T-helper 17 cell (primary cell): ENCODE data around the gene RMND5A. TPM values are rescaled to one million over a fixed set of nuclear protein-coding genes. Genes with fewer than 3 reads are reported as not detected.
A peak's percentile ranks its signal among the peaks of the same experiment; 100 is the strongest.

Source experiments
- ATAC-seq: fragments of 150-1000 bp; cut with Tn5 transposase; 2 replicates; pipeline ENCODE4 v1.10.0; 2021; ENCODE audit warnings: mild to moderate bottlenecking, moderate library complexity
- DNase-seq, 3 donors: peaks; one replicate each; pipeline versions ENCODE4 v3.0.0 to v3.0.0-alpha.2; 2020 to 2021
- H3K9me3 ChIP-seq: one replicate; pipeline ENCODE4 v1.7.0; 2013; ENCODE audit warnings: low read length, mild to moderate bottlenecking; ENCODE audit not compliant: control insufficient read depth, poor library complexity, severe bottlenecking
- H3K27ac Mint-ChIP-seq: one replicate; pipeline ENCODE4 v1.8.0; 2022; ENCODE audit warnings: mild to moderate bottlenecking, moderate library complexity, mixed read lengths
- H3K27me3 Mint-ChIP-seq: one replicate; pipeline ENCODE4 v1.8.0; 2022; ENCODE audit warnings: mixed read lengths
- H3K36me3 Mint-ChIP-seq: one replicate; pipeline ENCODE4 v1.8.0; 2022; ENCODE audit warnings: low read depth, mixed read lengths
- H3K4me1 Mint-ChIP-seq: one replicate; pipeline ENCODE4 v1.8.0; 2022; ENCODE audit warnings: mild to moderate bottlenecking, mixed read lengths
- H3K4me3 Mint-ChIP-seq: one replicate; pipeline ENCODE4 v1.8.0; 2022; ENCODE audit warnings: mild to moderate bottlenecking, moderate library complexity, mixed read lengths
- total RNA-seq, 4 donors: library from RNA in 2 of 4; stranded (reverse) in 2 of 4; gene quantifications; one replicate each; pipeline ENCODE4 v1.2.3 and lab custom pipeline; 2022 to 2026

Gene RMND5A
- total RNA-seq, 2 donors from 2014 or later, result 28.4 to 42.3 TPM

GRCh38 chr2:86758405-86758804 is 38.3 kb downstream of the RMND5A start:
- ATAC-seq (no peak), DNase-seq (no peak)
- Mint-ChIP-seq H3K4me1 (peaks cover 15% of the 10 kb centered on the region), H3K4me3 (no peak overlapping the region), H3K27ac (no peak overlapping the region), H3K36me3 (peaks cover 2% of the 10 kb centered on the region), H3K27me3 (no peaks in the 10 kb centered on the region)
- H3K9me3 ChIP-seq, result no peaks in the 10 kb centered on the region

DNA sequence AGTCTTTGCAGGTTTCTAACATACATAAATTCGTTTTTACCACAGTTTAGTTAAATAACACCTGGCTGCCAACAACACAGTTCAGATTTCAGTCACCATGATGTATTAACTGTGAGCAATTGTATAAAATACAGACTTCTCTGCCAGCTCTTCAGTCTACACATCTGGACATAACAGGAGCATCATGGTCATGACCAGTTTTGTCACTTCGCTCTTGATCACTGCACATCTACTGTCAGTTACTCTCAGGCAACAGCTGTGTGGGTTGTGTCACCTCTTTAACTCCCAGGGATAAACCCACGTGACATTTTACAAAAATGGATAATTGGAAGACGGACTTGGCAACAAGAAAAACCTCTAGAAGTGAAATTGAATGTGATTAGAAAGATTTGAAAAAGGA is 40.3 kb downstream of the RMND5A start:
- Mint-ChIP-seq H3K36me3 (peaks cover 2% of the 10 kb centered on the region), H3K27ac (peak overlapping the region; percentile 14), H3K4me1 (peaks cover 22% of the 10 kb centered on the region), H3K4me3 (no peak overlapping the region), H3K27me3 (no peaks in the 10 kb centered on the region)
- H3K9me3 ChIP-seq, result no peaks in the 10 kb centered on the region
- ATAC-seq (no peak), DNase-seq (no peak)

DNA sequence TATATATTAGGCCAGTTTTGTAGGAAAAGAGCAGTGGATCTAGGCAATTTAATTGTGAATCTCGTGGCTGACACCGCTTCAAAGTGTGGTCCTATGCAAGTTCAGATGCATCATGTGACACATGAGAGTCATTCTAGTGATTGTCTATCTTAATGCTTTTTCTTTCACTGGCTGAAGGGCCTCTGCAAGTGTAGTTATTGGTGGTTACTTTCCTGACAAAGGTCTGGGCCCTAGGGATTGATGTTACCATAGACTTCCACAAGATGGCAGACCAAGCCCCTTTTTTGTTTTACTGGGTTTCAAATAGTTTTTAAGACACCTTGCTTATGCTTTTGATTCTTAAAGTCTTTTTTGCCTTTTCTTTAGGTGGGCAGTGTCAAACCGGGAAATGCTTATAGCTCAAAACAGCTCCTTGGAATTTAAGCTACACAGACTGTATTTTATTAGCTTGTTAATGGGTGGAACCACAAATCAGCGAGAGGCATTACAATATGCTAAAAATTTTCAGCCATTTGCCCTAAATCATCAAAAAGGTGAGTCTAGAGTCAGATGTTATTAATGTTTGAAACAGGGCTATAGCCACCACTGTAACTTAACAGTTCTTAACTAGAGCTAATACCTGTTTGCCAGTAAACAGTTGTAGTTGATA is 44.7 kb downstream of the RMND5A start:
- peak overlapping the region; percentile 34 for H3K27ac Mint-ChIP-seq
- H3K36me3 Mint-ChIP-seq, result peaks cover 2% of the 10 kb centered on the region
- peak in 1 of 3 donors; percentile 18 for DNase-seq
- peak; percentile 68 for ATAC-seq
- no peaks in the 10 kb centered on the region for H3K27me3 Mint-ChIP-seq
- no peak overlapping the region for H3K4me3 Mint-ChIP-seq
- H3K4me1 Mint-ChIP-seq, result peaks cover 17% of the 10 kb centered on the region
- H3K9me3 ChIP-seq, result no peaks in the 10 kb centered on the region

DNA sequence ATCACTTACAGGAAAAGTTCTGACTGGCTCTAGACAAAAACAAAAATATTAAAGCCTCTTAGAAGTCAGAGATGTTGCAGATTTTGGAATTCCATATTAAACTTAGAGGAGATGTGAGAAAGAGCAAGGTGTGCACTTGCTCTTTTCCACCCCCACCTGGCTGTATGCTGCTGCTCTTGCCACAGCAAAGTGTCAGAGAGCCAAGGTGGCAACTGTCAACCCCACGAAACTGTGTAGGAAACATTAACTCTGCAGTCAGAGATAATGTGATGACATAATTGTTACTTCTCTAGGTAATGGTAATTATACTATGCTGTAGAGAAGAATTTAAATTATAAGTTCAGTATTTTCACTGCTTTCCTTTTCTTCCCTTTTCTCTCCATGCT is 45.2 kb downstream of the RMND5A start:
- peaks cover 2% of the 10 kb centered on the region for H3K36me3 Mint-ChIP-seq
- ATAC-seq (no peak), DNase-seq (no peak)
- H3K9me3 ChIP-seq, result no peaks in the 10 kb centered on the region
- H3K4me1 Mint-ChIP-seq, result peaks cover 17% of the 10 kb centered on the region
- H3K27me3 Mint-ChIP-seq, result no peaks in the 10 kb centered on the region
- no peak overlapping the region for H3K4me3 Mint-ChIP-seq
- H3K27ac Mint-ChIP-seq, result peak overlapping the region; percentile 34

GRCh38 chr2:86768189-86768949 is 48.3 kb downstream of the RMND5A start:
- Mint-ChIP-seq H3K27ac (no peak overlapping the region), H3K4me3 (no peak overlapping the region), H3K36me3 (peaks cover 4% of the 10 kb centered on the region), H3K27me3 (no peaks in the 10 kb centered on the region), H3K4me1 (peaks cover 7% of the 10 kb centered on the region)
- ATAC-seq (no peak), DNase-seq (no peak)
- no peaks in the 10 kb centered on the region for H3K9me3 ChIP-seq

DNA sequence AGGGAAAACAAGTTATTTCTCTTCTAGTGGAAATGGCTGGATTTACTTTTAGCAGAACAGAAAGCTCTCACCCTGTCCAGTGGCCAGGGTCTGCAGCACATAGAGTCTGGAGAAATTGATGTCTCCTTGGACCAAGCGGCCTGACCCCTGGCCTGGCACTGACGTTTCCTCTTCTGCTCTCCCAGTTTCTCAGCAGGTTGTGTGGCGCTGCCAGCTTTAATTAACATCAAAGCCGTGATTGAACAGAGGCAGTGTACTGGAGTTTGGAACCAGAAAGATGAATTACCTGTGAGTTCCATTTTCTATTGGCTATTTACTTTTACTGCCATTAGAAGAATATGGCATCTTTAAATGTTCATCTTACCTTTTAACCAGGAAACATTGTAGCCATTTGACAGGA is 49.7 kb downstream of the RMND5A start:
- Mint-ChIP-seq H3K4me3 (no peak overlapping the region), H3K27me3 (no peaks in the 10 kb centered on the region), H3K27ac (no peak overlapping the region), H3K36me3 (peaks cover 7% of the 10 kb centered on the region), H3K4me1 (peaks cover 1% of the 10 kb centered on the region)
- ATAC-seq (no peak), DNase-seq (no peak)
- no peaks in the 10 kb centered on the region for H3K9me3 ChIP-seq

GRCh38 chr2:86770816-86771301 is 50.8 kb downstream of the RMND5A start:
- Mint-ChIP-seq H3K27me3 (no peaks in the 10 kb centered on the region), H3K27ac (no peak overlapping the region), H3K4me1 (no peaks in the 10 kb centered on the region), H3K4me3 (no peak overlapping the region), H3K36me3 (peaks cover 7% of the 10 kb centered on the region)
- H3K9me3 ChIP-seq, result no peaks in the 10 kb centered on the region
- no peak for ATAC-seq
- DNase-seq, result no peak

GRCh38 chr2:86772611-86773010 is 52.5 kb downstream of the RMND5A start:
- no peaks in the 10 kb centered on the region for H3K9me3 ChIP-seq
- H3K27me3 Mint-ChIP-seq, result no peaks in the 10 kb centered on the region
- ATAC-seq (no peak), DNase-seq (no peak)
- H3K4me1 Mint-ChIP-seq, result no peaks in the 10 kb centered on the region
- peaks cover 7% of the 10 kb centered on the region for H3K36me3 Mint-ChIP-seq
- no peak overlapping the region for H3K27ac Mint-ChIP-seq
- H3K4me3 Mint-ChIP-seq, result no peak overlapping the region

DNA sequence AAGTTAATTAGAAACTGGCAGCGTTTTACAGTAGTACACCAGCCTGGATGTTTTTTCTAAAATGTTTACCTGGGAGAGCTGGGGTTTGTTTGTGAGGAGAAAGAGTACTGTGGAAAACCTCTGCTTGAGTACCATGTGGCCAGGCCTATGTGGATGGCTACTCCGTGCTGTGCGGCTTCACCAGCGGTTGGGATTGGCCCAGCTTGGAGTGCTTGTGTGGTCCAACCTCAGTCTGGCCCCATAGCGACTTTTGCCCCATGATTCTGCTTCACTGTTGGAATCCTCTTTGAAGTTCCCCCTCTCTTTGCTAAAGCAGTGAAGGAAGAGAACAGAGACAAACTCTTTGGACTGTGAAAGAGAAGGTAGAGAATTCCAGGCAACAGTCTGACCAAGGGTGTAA is 54.8 kb downstream of the RMND5A start:
- no peaks in the 10 kb centered on the region for H3K9me3 ChIP-seq
- H3K27ac Mint-ChIP-seq, result no peak overlapping the region

DNA sequence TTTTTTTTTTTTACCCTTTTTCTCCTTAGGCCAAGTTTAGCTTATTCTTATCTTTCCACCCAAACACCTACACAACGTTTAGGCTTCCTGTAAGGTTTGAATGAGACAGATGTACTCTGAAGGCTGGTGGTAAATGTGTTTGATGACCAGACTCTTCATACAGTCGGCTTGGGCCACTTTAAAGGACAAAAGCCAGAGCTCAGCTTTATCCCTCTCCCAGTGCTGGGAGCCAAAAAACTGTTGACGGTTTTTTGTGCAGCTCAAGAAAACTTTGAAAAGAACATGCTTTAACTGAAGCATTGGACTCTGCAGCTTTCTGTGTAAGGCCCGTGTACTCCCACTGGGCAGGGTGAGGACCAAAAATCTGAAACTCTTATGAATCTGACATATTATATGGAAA is 55.2 kb downstream of the RMND5A start:
- Mint-ChIP-seq H3K27ac (no peak overlapping the region), H3K4me3 (no peak overlapping the region), H3K4me1 (no peaks in the 10 kb centered on the region), H3K36me3 (peaks cover 7% of the 10 kb centered on the region), H3K27me3 (no peaks in the 10 kb centered on the region)
- DNase-seq (no peak), ATAC-seq (no peak)
- H3K9me3 ChIP-seq, result no peaks in the 10 kb centered on the region

More for the DNA sequence above, 54.8 kb downstream of the RMND5A start:
- no peaks in the 10 kb centered on the region for H3K27me3 Mint-ChIP-seq
- ATAC-seq (no peak), DNase-seq (no peak)
- H3K4me1 Mint-ChIP-seq, result no peaks in the 10 kb centered on the region
- H3K4me3 Mint-ChIP-seq, result no peak overlapping the region
- peaks cover 7% of the 10 kb centered on the region for H3K36me3 Mint-ChIP-seq

- no peak overlapping the region for H3K4me3 Mint-ChIP-seq
- no peak for DNase-seq
- no peaks in the 10 kb centered on the region for H3K4me1 Mint-ChIP-seq
- ATAC-seq, result no peak
- peaks cover 6% of the 10 kb centered on the region for H3K36me3 Mint-ChIP-seq
- H3K27me3 Mint-ChIP-seq, result no peaks in the 10 kb centered on the region
- H3K27ac Mint-ChIP-seq, result no peak overlapping the region
- no peaks in the 10 kb centered on the region for H3K9me3 ChIP-seq
Observed at GRCh38 chr2:86776532-86776931, 56.4 kb downstream of the RMND5A start.

DNA sequence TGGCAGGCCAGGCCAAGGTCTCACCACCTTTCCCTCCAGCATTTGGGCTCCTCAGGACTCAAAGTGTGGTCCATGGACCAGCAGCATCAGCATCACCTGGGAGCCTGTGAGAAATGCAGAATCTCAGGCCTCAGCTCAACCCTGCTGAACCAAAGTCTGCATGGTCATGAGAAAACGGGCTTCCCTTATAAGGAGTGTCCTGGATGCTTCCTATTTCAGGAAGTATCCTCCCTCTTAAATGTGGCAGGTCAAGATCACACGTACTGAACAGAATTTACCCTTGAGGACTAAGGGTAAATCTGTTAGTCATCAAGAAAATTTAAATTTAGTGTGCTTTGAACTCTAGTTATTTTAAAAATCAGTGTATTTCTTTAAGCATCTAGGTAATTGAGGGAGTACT is 58.9 kb downstream of the RMND5A start:
- no peak for DNase-seq
- no peaks in the 10 kb centered on the region for H3K9me3 ChIP-seq
- Mint-ChIP-seq H3K4me3 (no peak overlapping the region), H3K27me3 (no peaks in the 10 kb centered on the region), H3K27ac (no peak overlapping the region), H3K4me1 (no peaks in the 10 kb centered on the region), H3K36me3 (peaks cover 3% of the 10 kb centered on the region)
- no peak for ATAC-seq

DNA sequence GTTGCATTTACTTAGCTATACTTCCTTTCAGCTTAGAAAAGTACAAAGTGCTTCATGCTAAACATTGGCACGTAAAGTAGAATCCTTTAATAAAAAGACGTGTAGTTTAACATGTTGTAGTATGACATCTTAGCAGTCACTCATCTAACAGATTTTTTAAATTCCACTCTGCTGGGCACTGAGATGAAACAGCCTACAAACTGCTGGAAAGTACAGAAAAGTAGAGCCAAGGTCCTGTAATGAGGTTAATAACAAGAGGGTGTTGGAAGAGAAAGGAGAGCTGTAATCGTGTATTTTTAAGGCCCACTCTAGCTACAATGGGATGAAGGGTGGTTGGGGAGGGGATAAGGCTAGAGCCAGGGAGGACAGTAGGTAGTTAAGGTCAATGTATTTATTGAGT is 59.9 kb downstream of the RMND5A start:
- DNase-seq, result no peak
- Mint-ChIP-seq H3K36me3 (no peaks in the 10 kb centered on the region), H3K4me3 (no peak overlapping the region), H3K4me1 (peaks cover 3% of the 10 kb centered on the region), H3K27me3 (no peaks in the 10 kb centered on the region), H3K27ac (no peak overlapping the region)
- ATAC-seq, result no peak
- no peaks in the 10 kb centered on the region for H3K9me3 ChIP-seq

DNA sequence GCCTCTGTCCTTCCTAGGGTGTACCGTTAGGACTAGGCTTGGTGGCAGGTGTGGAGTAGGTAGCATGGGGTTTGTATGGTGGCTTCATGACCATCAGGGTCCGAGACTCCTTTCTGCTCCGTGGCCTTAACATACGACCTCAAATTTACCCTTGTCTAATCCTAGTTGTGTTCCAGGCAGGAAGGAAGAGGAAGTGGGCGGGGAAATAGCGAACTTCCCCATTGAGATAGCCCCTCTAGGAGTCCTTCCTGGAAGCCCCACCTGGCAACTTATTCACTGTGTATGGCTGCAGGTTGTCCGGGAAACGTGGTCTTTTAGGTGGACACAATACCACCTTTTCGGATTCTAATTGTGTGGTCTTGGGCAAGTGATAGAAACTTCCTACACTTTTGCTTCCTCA is 61.3 kb downstream of the RMND5A start:
- ATAC-seq (no peak), DNase-seq (no peak)
- H3K9me3 ChIP-seq, result no peaks in the 10 kb centered on the region
- H3K27me3 Mint-ChIP-seq, result no peaks in the 10 kb centered on the region
- no peak overlapping the region for H3K27ac Mint-ChIP-seq
- H3K4me3 Mint-ChIP-seq, result no peak overlapping the region
- no peaks in the 10 kb centered on the region for H3K36me3 Mint-ChIP-seq
- H3K4me1 Mint-ChIP-seq, result peaks cover 3% of the 10 kb centered on the region
